ENCODE results near the gene BACE1.
A peak's percentile ranks its signal among the peaks of the same experiment; 100 is the strongest.
"Not testable (repeated sequence)": the region's sequence is repeated elsewhere in the genome, so short reads cannot be mapped to it uniquely, and the experiment has no call there.

BACE1 gene

DNA sequence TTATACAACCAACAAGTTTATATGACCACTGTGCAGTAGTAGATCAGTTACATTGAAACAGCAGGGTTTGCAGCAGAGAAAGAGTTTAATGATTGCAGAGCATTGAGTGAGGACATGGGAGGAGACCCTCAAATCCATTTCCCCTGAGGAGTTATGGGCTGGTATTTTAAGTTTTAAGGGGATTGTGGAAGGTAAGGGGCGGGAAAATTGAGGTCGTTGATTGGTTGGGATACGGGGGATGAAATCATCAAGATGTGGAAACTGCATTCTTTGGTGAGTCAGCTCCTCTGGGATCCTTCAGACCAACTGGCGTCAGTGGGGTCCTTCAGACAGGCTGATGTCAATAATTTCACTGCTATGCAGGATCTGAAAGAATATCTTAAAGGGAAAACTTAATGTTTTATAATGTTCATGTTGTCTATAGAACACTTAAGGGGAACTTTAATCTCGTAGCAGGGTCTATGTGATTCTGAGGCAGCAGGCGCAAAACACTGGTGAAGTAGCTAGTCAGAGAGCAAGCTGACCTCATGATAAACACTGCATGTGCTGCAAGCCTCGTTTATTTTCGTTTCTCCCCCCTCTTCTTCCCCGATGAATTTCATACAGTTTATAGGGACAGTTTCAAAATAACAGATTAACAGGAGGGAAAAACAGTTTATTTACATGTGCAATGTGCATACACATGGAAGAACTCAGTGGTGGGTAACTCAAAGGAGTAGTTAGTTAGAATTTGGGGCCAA lies 42.3 kb downstream of the BACE1 start:
- no peak for ATAC-seq
- no peak for DNase-seq

DNA sequence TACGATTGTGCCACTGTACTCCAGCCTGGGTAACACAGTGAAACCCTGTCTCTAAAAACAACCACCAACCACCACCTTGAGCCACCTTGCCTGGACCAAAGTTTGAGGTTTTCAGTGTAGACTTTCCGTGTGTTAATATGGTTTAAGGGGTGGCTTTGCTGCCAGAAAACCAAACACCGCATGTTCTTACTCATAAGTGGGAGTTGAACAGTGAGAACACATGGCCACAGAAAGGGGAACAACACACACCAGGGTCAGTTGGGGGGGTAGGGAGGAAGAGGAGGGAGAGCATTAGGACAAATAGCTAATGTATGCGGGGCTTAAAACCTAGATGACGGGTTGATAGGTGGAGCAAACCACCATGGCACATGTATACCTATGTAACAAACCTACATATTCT lies 43.9 kb downstream of the BACE1 start:
- not testable (repeated sequence) for DNase-seq, ATAC-seq

DNA sequence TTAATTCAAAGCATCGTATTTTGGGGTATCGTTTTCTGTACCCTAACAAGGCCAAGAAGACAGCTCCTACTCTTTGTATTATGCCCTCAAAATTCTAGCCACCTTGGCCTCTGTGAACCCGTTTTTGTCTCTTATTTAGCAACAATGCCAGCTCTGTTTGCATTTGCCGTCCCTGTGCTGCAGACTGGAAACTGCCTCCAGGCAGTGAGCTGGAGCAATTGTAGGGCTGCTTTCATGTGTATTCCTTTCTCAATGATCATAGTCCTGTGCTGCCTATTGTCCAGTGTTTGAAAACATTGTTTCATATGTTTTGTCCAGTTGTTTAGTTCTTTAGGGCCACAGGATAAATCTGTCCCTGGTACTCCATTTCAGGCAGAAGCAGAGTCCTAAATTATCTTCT lies 44.8 kb downstream of the BACE1 start:
- ATAC-seq (no peak), DNase-seq (no peak)

DNA sequence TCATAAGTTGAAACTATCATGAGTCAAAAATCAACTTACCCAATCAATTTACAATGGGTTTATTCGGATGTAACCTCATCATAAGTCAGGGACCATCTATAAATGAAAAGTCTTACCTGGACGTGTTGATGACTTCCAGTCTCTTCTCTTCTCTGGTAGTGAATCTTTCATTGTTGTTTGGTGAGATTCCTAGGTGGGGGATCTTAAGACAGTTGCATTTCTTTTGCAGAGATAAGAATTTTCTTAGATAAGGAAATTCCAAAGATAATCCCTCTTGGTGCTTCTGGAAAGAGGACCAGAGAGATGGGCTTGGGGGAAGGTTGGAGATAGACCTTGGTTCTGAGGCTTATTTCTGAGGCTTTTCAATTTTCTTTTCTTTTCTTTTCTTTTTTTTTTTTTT lies 46.2 kb downstream of the BACE1 start:
- DNase-seq (no peak), ATAC-seq (no peak)

DNA sequence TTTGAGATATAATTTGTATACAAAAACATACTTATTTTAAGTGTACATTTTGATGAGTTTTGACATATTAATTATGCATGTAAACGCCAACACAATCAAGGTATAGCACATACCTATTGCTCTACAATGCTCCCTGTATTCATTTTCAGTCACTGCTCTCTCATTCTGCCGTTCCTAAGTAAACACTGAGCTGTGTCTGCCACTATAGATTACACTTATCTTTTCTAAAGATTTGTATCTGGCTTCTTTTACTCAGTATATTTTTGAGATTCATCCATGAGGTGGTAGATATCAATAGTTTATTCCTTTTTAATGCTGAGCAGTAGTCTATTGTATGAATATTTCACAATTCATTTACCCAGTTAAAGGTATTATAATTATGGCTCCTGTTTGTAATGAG lies 50.3 kb downstream of the BACE1 start:
- no peak for DNase-seq
- no peak for ATAC-seq

DNA sequence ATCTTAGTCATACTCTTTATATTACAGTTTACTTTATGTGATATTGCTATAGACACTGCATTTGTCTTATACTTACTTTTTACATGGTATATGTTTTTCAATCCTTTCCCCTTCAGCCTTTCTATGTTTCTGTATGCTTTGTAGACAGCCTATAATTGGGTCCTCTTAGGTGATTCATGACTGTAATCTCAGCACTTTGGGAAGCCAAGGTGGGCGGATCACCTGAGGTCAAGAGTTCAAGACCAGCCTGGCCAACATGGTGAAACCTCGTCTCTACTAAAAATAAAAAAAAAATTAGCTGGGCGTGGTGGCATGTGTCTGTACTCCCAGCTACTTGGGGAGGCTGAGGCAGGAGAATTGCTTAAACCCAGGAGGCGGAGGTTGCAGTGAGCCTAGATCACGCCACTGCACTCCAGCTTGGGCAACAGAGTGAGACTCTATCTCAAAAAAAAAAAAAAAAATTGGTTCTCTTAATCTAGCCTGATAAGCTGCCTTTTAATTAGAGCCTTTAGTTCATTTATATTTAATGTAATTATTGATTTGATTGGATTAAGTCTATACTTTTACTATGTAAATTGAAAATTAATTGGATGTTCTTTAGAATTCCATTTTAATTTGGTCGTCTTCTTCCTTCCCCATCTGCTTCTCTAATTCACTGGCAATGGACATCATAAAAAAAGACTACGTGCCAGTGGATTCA lies 51.3 kb downstream of the BACE1 start:
- DNase-seq, ATAC-seq: not testable (repeated sequence)

DNA sequence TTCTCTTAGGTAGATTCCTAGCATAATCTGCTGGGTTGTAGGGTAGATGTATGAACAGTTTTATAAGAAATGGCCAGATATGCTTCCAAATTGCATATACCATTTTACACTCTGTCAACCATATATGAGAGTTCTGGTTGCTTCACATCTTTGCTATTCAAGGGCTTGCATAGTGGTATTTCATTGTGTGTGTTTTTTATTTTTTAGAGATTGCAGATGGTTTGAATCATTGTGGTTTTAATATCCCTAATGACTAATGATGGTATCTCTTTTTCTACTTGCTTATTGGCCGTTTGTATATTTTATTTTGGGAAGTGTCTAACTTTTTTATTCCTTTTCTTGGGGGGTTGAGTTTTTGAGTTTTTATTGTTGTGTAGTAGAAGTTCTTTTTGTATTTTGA lies 56.6 kb downstream of the BACE1 start:
- ATAC-seq: no peak
- no peak for DNase-seq

DNA sequence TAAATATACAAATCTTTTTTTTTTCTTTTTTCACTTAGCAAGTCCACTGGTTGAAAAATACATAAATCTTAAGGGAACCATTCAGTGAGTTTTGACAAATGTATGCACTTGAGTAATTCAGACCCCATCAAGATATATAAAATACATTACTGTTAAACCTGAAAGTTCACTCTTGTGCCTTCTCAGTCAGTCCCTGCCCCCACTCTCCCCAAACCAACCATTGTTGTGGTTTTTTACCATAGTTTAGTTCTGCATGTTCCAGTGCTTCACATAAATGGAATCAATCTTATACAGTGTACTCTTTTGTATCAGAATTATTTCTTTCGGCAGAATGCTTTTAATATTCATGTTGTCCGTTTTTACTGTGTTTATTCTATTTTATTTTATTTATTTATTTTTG lies 57.5 kb downstream of the BACE1 start:
- no peak for ATAC-seq
- DNase-seq: no peak

DNA sequence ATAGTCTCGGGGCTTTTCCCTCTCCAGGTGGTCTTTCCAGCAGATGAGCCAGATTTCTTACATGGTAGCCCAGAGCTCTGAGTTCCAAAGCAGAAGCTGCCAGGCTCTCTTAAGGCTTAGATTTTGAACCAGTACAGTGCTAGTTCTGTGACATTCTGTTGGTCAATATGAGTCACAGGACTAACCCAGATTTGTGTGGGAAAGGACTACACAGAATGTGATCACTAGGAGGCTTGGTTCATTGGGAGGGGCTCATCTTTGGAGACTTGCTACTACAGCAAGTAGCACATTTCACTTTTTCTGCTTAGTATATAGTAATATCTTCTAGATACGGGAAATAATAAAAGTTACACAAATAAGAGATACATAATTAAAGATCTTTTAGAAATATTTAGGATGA lies 59.5 kb downstream of the BACE1 start:
- DNase-seq: no peak
- peak; percentile 68 for ATAC-seq

DNA sequence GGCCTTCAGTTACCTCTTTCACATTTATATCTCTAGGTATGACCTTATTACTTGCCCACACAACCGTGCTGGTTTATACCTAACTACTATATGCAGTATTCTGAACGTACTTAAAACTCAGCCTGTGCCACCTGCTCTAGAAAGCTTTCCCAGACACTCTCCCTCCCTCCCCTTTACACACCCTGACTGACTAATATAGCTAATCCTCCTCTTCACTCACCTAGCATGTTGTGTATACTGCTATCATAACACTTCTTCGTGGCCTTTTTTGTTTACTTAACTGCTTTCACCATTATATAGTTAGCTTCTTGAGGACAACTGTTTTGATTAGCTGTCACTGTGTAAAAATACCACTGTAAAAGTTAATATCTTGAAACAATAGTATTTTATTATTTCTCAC lies 60.1 kb downstream of the BACE1 start:
- DNase-seq (no peak), ATAC-seq (no peak)

DNA sequence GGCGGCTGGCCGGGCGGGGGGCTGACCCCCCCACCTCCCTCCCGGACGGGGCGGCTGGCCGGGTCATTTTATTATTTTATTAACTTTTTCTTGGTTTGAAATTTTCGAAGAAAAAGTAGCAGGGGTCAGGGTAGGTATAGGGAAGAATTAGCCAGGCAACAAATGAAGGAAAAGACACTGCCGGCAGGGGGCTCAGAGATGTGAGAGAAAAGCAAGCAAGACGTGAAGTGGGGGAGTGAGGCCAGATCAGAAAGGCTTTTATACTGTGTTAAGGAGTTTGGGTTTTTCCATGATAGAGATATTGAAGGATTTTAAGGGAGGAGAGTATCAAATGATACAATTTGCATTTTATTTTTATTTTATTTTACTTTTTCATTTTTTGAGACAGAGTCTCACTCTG lies 64.5 kb downstream of the BACE1 start:
- ATAC-seq (no peak), DNase-seq (no peak)

DNA sequence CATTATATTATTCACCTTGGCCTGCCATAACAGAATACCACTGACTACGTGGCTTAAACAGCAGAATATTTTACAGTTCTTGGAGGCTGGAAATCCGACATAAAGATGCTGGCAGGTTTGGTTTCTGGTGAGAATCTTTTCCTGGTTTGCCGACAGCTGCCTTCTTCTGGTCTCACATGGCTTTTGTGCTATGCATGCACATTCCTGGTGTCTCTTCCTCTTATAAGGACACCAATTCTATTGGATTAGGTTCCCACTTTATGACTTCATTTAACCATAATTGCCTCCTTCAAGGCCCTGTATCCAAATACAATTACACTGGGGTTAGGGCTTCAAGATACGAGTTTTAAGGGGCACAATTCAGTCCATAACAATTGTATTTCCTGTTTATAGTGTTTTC lies 66.5 kb downstream of the BACE1 start:
- ATAC-seq (no peak), DNase-seq (no peak)

DNA sequence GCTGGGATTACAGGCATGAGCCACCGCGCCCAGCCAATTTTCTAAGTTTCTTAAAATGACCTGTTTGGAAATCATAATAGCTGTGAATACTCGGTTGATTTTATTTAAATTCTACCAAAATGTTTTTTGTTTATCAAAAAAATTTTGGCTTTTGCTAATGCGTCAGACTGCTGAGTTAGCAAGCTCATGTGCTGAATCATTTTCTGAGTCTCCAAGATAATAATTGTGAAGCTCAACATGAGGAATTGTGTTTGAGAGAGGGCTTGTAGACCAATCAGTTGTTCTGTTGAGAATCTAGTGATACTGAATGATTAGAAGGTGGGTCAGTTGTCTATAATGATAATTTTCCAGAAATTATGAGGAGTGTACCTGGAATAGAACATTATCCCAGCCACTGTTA lies 67.7 kb downstream of the BACE1 start:
- DNase-seq: no peak
- no peak for ATAC-seq

DNA sequence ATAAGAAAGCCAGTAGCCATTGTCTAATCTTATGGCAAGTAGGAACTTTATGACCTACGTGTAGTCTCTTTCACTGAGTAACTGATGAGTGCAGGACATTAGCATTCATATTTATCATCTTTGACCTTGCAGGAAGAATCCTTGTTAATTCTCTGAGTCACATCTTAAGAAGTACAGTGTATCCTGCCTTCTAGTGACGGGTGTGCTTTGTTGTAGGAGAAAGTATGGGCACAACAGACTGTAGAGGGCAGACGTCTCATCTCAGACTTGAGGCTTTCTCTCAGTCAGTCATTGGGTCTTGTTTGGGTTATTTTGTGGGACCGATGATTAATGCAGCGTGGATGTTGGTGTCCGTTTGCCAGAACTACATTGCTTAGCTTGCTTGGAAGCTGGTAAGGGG lies 76.8 kb downstream of the BACE1 start:
- no peak for ATAC-seq
- DNase-seq: no peak

DNA sequence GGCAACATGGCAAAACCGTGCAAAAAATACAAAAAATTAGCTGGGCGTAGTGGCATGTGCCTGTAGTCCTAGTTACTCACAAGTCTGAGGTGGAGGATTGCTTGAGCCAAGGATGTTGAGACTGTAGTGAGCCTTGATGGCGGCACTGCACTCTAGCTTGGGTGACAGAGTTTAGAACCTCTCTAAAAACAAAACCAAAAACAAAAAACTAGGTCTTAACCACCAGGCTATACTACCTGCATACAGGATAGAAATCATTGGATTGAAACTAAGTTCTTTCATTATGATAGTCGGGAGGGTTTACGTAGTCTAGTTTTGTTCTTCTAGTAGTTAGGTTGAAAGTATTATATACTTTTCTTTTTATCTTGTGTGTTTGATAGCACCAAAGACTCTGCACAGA lies 77.8 kb downstream of the BACE1 start:
- ATAC-seq: no peak
- no peak for DNase-seq
